NCI-H510A (cell line): ENCODE measurements around the gene SUZ12.
"Not testable (repeated sequence)": the region's sequence is repeated elsewhere in the genome, so short reads cannot be mapped to it uniquely, and the experiment has no call there.

Experiments used
- DNase-seq: peaks from one replicate; lab custom pipeline; 2025; lab: John Stamatoyannopoulos, UW

The SUZ12 gene

GRCh38 chr17:31951953-31952352, 15.1 kb downstream of the SUZ12 start:
- not testable (repeated sequence) for DNase-seq

- not testable (repeated sequence) for DNase-seq
Measured at GRCh38 chr17:31964131-31964530, 27.3 kb downstream of the SUZ12 start.

- DNase-seq, result no peak
Measured at GRCh38 chr17:31967648-31968047, 30.8 kb downstream of the SUZ12 start.

GRCh38 chr17:31970416-31970815, 33.6 kb downstream of the SUZ12 start:
- DNase-seq, result not testable (repeated sequence)

GRCh38 chr17:31974269-31975071, 37.7 kb downstream of the SUZ12 start:
- DNase-seq, result not testable (repeated sequence)

GRCh38 chr17:31975391-31975790, 38.6 kb downstream of the SUZ12 start:
- not testable (repeated sequence) for DNase-seq

GRCh38 chr17:31991821-31992220, 55.0 kb downstream of the SUZ12 start:
- not testable (repeated sequence) for DNase-seq

- DNase-seq, result no peak
Measured at GRCh38 chr17:31997005-31997404, 60.2 kb downstream of the SUZ12 start.

- DNase-seq, result peak; percentile 7
Measured at GRCh38 chr17:32006957-32007462, 70.2 kb downstream of the SUZ12 start, which contains the start of gene LRRC37B. Gene LRRC37B, plus strand, starts transcription at chr17:32007383. Its CDS starts 14,010 bp downstream, at chr17:32021393.

GRCh38 chr17:32007463-32008298, 70.9 kb downstream of the SUZ12 start:
- peak; percentile 18 for DNase-seq

- no peak for DNase-seq
Measured at GRCh38 chr17:32009262-32009542, 72.4 kb downstream of the SUZ12 start.

GRCh38 chr17:32010114-32010513, 73.3 kb downstream of the SUZ12 start:
- DNase-seq, result no peak

- DNase-seq, result peak; percentile 88
Measured at GRCh38 chr17:32015245-32016013, 78.6 kb downstream of the SUZ12 start.

- DNase-seq, result no peak
Measured at GRCh38 chr17:32016231-32016630, 79.4 kb downstream of the SUZ12 start.

GRCh38 chr17:32019228-32019627, 82.4 kb downstream of the SUZ12 start:
- peak; percentile 18 for DNase-seq

- no peak for DNase-seq
Measured at GRCh38 chr17:32020943-32021614, 84.3 kb downstream of the SUZ12 start.

GRCh38 chr17:32021615-32021955, 84.8 kb downstream of the SUZ12 start:
- no peak for DNase-seq

GRCh38 chr17:32022554-32022953, 85.7 kb downstream of the SUZ12 start:
- not testable (repeated sequence) for DNase-seq

- DNase-seq, result not testable (repeated sequence)
Measured at GRCh38 chr17:32027271-32027670, 90.5 kb downstream of the SUZ12 start.

- no peak for DNase-seq
Measured at GRCh38 chr17:32033223-32033622, 96.4 kb downstream of the SUZ12 start.

- DNase-seq, result not testable (repeated sequence)
Measured at GRCh38 chr17:32033812-32034211, 97.0 kb downstream of the SUZ12 start.

- not testable (repeated sequence) for DNase-seq
Measured at GRCh38 chr17:32040246-32040645, 103.4 kb downstream of the SUZ12 start.
